ENCODE measurements around the gene TEDC1.

The TEDC1 gene

GRCh38 chr14:105460116-105460515 lies 30.9 kb upstream of the TEDC1 start:
- TF ChIP-seq ZFP30 (CRISPR knock-in tag; IDR thresholded peaks at IDR 0.05) (no peak), TOX (CRISPR knock-in tag; IDR thresholded peaks at IDR 0.05; ENCODE audit: borderline replicate concordance) (no peak), CSDC2 (CRISPR knock-in tag; IDR thresholded peaks at IDR 0.05) (no peak), ZFP3 (CRISPR knock-in tag; IDR thresholded peaks at IDR 0.05) (no peak), SNAI2 (CRISPR knock-in tag; IDR thresholded peaks at IDR 0.05) (no peak), ARNTL (CRISPR knock-in tag; IDR thresholded peaks at IDR 0.05; ENCODE audit: borderline replicate concordance, low read depth) (no peak)
- ATAC-seq, result no peak

GRCh38 chr14:105460616-105461015 lies 30.4 kb upstream of the TEDC1 start:
- no peak for ATAC-seq

GRCh38 chr14:105461903-105462302 lies 29.1 kb upstream of the TEDC1 start:
- no peak for ATAC-seq
- TF ChIP-seq BACH2 (CRISPR knock-in tag; IDR thresholded peaks at IDR 0.05; ENCODE audit: borderline replicate concordance) (no peak), TOX (CRISPR knock-in tag; IDR thresholded peaks at IDR 0.05; ENCODE audit: borderline replicate concordance) (no peak), ZC3H10 (CRISPR knock-in tag; IDR thresholded peaks at IDR 0.05) (no peak), ISL1 (CRISPR knock-in tag; IDR thresholded peaks at IDR 0.05) (no peak), CSDC2 (CRISPR knock-in tag; IDR thresholded peaks at IDR 0.05) (no peak), ZFP30 (CRISPR knock-in tag; IDR thresholded peaks at IDR 0.05) (no peak), TSHZ2 (CRISPR knock-in tag; IDR thresholded peaks at IDR 0.05) (no peak), ZNF8 (CRISPR knock-in tag; IDR thresholded peaks at IDR 0.05) (no peak), RARB (CRISPR knock-in tag; IDR thresholded peaks at IDR 0.05) (no peak), POU6F1 (CRISPR knock-in tag; IDR thresholded peaks at IDR 0.05; ENCODE audit: borderline replicate concordance, low read depth) (no peak), SNAI2 (CRISPR knock-in tag; IDR thresholded peaks at IDR 0.05) (no peak), ARNTL (CRISPR knock-in tag; IDR thresholded peaks at IDR 0.05; ENCODE audit: borderline replicate concordance, low read depth) (no peak), ZNF70 (CRISPR knock-in tag; IDR thresholded peaks at IDR 0.05) (no peak), CSRNP3 (CRISPR knock-in tag; IDR thresholded peaks at IDR 0.05) (no peak), ZNF565 (CRISPR knock-in tag; conservative IDR thresholded peaks at IDR 0.05; ENCODE audit: low read depth) (no peak)

More at GRCh38 chr14:105460616-105461015, 30.4 kb upstream of the TEDC1 start:
- TF ChIP-seq CSDC2 (CRISPR knock-in tag; IDR thresholded peaks at IDR 0.05) (no peak), ESRRG (CRISPR knock-in tag; IDR thresholded peaks at IDR 0.05) (no peak), ZNF8 (CRISPR knock-in tag; IDR thresholded peaks at IDR 0.05) (no peak), ZNF70 (CRISPR knock-in tag; IDR thresholded peaks at IDR 0.05) (no peak), CREB5 (CRISPR knock-in tag; IDR thresholded peaks at IDR 0.05; ENCODE audit: low read depth) (no peak), OSR1 (CRISPR knock-in tag; IDR thresholded peaks at IDR 0.05) (no peak), POU6F1 (CRISPR knock-in tag; IDR thresholded peaks at IDR 0.05; ENCODE audit: borderline replicate concordance, low read depth) (no peak), TSHZ2 (CRISPR knock-in tag; IDR thresholded peaks at IDR 0.05) (no peak), ZC3H10 (CRISPR knock-in tag; IDR thresholded peaks at IDR 0.05) (no peak), TCF4 (CRISPR knock-in tag; IDR thresholded peaks at IDR 0.05; ENCODE audit: borderline replicate concordance) (no peak)

Data from SK-N-SH treated with all-trans-retinoic acid at 6 μM for 48 hours (cell line).